Motor neuron (in vitro differentiated cells): ENCODE data around the gene CEBPZOS. TPM values are rescaled to one million over a fixed set of nuclear protein-coding genes. Genes with fewer than 3 reads are reported as not detected.
A peak's percentile ranks its signal among the peaks of the same experiment; 100 is the strongest.
"Not testable (repeated sequence)": the region's sequence is repeated elsewhere in the genome, so short reads cannot be mapped to it uniquely, and the experiment has no call there.

Experiments
- ATAC-seq, 8 experiments: fragments of 200-7000 bp; cut with Tn5 transposase; replicated peaks in 6 of 8; 2 replicates each; pipeline ENCODE4 v1.8.0; 2021; ENCODE audit warnings: mild to moderate bottlenecking in 8 of 8, moderate library complexity in 8 of 8
- H3K27ac ChIP-seq, 2 donors: fragments of 250-450 bp; sonication (Bioruptor Pico); 2 replicates each; pipeline ENCODE4 v1.9.0; 2021; ENCODE audit warnings: antibody characterized with exemption in 2 of 2, mild to moderate bottlenecking in 2 of 2, moderate library complexity in 1 of 2
- H3K4me1 ChIP-seq, 2 donors: fragments of 250-450 bp; sonication (Bioruptor Pico); replicated peaks in 1 of 2; 2 replicates each; pipeline ENCODE4 v1.6.1; 2021; ENCODE audit warnings: antibody characterized with exemption in 2 of 2, mild to moderate bottlenecking in 2 of 2, moderate library complexity in 1 of 2
- H3K4me3 ChIP-seq, 5 donors: fragments of 250-450 bp; sonication (Bioruptor Pico); 2 replicates each; pipeline ENCODE4 v1.9.0; 2021; ENCODE audit warnings: antibody characterized with exemption in 5 of 5, mild to moderate bottlenecking in 5 of 5, moderate library complexity in 4 of 5
- WGBS, 10 experiments: fragments of 450-650 bp; shearing (Covaris generic); methylation state at CpG; one replicate each; pipeline ENCODE4 v1.0.0; 2022; 5-methylcytosine and 5-hydroxymethylcytosine counted together
- in situ Hi-C, 9 experiments: fragments of 400-800 bp; cut with MboI; loops; one replicate each; pipeline ENCODE4 v1.15.0; 2021; ENCODE audit warnings: low sequenced_read_pairs in 9 of 9, low pct_unique_long_range_greater_than_20kb in 2 of 9; ENCODE audit not compliant: unreplicated experiment in 9 of 9
- total RNA-seq, 8 experiments: library from RNA; unstranded; fragments of 300-600 nt; gene quantifications; 2 replicates each; pipeline versions ENCODE4 v1.2.3 to v1.2.4, GENCODE V29; 2022

The CEBPZOS gene
- total RNA-seq, 8 experiments from 2014 or later: 33.5 to 44.3 (median 37.0) TPM

DNA sequence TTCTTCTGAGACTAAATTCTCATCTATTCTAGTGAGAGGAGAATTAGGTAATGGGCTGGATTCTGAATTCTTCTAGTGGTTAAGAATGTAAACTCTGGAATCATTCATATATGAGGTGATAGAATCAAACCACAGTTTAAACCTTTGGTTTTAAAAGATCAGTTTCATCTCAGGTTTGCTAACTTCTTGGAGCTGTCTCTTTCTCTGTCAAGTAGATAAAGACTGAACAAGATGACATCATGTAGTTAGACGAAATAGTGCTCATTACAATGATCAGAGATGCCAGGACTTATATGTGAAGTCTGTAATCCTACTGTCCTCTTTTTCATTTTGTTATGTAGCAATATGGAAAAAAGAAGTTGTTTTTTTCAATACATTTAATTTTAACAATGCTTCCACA lies 4.9 kb downstream of the CEBPZOS start:
- Histone ChIP-seq H3K4me1 (peaks cover 10 to 14% of the 10 kb centered on the region in 2 donors), H3K4me3 (no peak overlapping the region), H3K27ac (no peak overlapping the region)
- WGBS, 10 experiments: 13 to 100% (median 75%) methylated on average over 1 of the region's 1 CpG; no CpG with 5 or more reads in 4 of the 10 experiments
- in situ Hi-C loops: no loop called here
- ATAC-seq: no peak

DNA sequence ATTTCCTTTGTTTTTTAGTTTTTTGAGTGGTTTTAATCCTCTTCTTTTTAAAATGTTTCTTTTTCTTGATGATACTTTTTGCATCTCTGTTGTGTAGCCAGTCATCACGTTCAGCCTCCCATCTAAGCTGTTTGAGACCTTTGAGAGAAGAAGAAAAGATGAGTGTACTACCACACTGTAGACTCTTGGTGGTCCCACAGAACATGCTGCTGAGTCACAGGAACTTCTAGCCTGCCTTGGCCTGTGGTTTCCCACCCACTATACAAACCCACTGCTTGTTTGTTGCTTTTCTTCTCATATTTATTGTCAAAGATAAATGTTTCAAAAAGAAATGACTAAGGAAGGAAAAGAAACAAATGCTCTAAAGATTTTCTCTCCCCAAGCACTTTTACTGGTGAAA lies 5.5 kb downstream of the CEBPZOS start:
- in situ Hi-C loops: no loop called here
- 80 to 100% (median 100%) methylated on average over 1 of the region's 1 CpG; no CpG with 5 or more reads in 1 of the 10 experiments for WGBS, 10 experiments
- Histone ChIP-seq H3K4me1 (peaks cover 10 to 14% of the 10 kb centered on the region in 2 donors), H3K4me3 (no peak overlapping the region), H3K27ac (no peak overlapping the region)
- no peak for ATAC-seq

DNA sequence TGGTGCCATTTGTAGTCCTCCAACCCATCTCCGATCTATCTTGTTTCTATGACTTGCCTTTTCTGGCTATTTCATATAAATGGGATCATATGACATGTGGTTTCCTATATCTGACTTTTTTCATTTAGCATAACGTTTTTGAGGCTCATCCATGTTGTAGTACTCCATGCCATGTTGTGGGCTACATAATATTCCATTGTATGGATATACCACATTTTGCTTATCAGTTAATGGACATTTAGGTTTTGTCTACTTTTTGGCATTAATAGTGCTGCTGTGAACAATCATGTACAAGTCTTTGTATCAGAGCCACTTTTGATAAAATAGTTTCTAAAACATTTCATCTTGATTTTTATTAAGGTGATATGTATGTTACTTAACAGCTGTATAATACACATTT lies 7.4 kb downstream of the CEBPZOS start:
- H3K4me1 ChIP-seq: peaks cover 0 to 3% of the 10 kb centered on the region in 2 donors
- no peak for ATAC-seq
- no peak overlapping the region for H3K27ac ChIP-seq
- no peak overlapping the region for H3K4me3 ChIP-seq
- 86 to 100% (median 97%) methylated on average over 1 to 2 of the region's 2 CpGs for WGBS, 10 experiments
- in situ Hi-C loops: no loop called here

DNA sequence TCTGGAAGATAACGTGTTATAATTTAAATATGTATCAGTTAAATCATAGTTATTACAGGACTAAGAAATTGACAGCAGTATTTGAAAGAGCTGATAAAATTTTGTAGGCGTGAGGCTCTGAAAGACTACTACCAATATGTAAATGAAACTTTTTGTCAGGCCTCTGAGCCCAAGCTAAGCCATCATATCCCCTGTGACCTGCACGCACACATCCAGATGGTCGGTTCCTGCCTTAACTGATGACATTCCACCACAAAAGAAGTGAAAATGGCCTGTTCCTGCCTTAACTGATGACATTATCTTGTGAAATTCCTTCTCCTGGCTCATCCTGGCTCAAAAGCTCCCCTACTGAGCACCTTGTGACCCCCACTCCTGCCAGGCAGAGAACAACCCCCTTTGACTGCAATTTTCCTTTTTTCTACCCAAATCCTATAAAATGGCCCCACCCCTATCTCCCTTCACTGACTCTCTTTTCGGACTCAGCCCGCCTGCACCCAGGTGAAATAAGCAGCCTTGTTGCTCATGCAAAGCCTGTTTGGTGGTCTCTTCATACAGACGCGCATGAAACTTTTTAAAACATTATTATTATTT lies 8.9 kb downstream of the CEBPZOS start:
- H3K4me1 ChIP-seq, ATAC-seq, H3K27ac ChIP-seq, H3K4me3 ChIP-seq, in situ Hi-C loops: not testable (repeated sequence)
- WGBS, 10 experiments: 0 to 90% (median 81%) methylated on average over 1 to 7 of the region's 8 CpGs; no CpG with 5 or more reads in 1 of the 10 experiments

DNA sequence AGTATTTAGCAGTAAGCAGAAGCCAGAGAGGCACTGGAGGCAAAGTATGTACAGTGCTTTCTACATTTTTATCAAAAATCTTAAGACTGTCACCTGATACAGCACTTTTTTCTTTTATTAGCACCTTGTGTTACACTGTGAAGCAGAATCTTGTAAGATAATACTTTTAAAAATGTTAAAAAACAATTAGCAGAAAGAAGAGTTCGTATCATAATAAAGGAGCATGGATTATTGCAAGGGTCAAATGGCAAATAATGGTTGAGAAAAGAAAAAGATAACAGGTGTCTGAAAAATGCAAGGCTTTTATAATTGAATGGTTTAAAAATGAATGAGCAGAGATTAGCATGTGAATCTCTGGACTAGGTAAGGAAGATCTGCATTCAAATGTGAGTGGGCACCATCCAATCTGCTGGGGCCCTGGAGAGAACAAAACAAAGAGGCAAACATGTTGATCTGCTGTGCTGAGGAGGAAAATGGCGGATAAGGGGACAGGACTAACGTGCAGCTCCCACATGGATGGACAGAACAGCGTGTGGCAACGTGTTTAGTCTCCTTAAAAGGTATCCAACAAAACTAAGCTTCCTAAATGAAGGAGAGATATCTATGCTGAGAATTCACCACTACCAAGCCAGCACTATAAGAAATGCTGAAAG lies 9.5 kb downstream of the CEBPZOS start:
- no peaks in the 10 kb centered on the region for H3K4me1 ChIP-seq
- 60 to 100% (median 83%) methylated on average over 1 to 5 of the region's 5 CpGs; no CpG with 5 or more reads in 1 of the 10 experiments for WGBS, 10 experiments
- H3K27ac ChIP-seq: no peak overlapping the region
- no peak for ATAC-seq
- no peak overlapping the region for H3K4me3 ChIP-seq
- in situ Hi-C loops: no loop called here

DNA sequence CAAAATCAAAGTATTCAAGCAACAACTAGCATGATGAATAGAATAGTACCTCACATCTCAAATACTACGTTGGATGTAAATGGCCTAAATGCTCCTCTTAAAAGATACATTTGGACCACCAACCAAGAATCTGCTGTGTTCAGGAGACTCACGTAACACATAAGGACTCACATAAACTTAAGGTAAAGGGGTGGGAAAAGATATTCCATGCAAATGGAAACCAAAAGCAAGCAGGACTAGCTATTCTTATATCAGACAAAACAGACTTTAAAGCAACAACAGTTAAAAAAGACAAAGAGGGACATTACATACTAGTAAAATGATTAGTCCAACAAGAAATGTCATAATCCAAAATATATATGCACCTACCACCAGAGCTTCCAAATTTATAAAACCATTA lies 10.5 kb downstream of the CEBPZOS start:
- in situ Hi-C loops, H3K4me3 ChIP-seq, H3K27ac ChIP-seq, H3K4me1 ChIP-seq, ATAC-seq: not testable (repeated sequence)
- 90 to 100% (median 100%) methylated on average over 1 to 2 of the region's 2 CpGs; no CpG with 5 or more reads in 2 of the 10 experiments for WGBS, 10 experiments

DNA sequence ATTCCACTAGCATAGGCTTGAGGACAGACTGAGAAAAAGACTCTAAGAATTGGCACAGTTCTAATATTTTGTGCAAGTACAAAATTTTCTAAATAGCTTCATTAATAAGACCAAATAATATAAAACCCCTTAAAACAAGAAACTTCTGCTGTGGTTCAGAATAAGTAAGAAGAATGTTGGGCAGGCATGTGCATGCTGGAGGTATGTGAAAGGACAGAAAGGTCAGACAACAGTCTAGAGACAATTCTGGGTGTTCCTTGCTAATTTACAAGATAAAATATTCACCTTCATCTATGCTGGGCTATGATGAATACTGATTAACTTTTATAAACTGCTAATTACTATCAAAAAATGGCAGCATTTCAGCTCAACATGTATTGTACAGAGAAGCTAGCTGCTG lies 14.9 kb downstream of the CEBPZOS start:
- Histone ChIP-seq H3K4me1 (no peaks in the 10 kb centered on the region), H3K4me3 (no peak overlapping the region), H3K27ac (no peak overlapping the region)
- in situ Hi-C loops: no loop called here
- no peak for ATAC-seq

DNA sequence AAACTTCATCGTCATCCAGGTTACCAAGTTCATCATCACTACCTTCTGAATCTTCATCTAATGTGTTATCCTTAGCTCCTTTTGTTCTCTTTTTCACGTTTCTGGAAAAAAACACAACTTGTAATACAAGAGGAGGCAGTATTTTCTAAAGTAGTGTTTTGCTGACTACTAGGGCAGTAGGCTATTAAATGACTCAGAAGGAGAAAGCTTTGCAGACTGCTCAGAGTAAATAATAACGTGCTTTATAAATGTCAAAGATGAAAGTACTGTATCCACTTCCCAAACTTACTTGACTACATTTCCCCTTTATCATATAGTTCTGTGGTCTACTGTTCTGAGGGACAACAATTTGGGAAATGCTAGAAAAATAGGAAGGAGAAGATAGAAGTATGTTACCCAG lies 15.6 kb downstream of the CEBPZOS start:
- ATAC-seq: no peak
- in situ Hi-C loops: no loop called here
- 72 to 100% (median 93%) methylated on average over 2 to 3 of the region's 3 CpGs; no CpG with 5 or more reads in 1 of the 10 experiments for WGBS, 10 experiments
- Histone ChIP-seq H3K4me3 (no peak overlapping the region), H3K4me1 (no peaks in the 10 kb centered on the region), H3K27ac (no peak overlapping the region)

DNA sequence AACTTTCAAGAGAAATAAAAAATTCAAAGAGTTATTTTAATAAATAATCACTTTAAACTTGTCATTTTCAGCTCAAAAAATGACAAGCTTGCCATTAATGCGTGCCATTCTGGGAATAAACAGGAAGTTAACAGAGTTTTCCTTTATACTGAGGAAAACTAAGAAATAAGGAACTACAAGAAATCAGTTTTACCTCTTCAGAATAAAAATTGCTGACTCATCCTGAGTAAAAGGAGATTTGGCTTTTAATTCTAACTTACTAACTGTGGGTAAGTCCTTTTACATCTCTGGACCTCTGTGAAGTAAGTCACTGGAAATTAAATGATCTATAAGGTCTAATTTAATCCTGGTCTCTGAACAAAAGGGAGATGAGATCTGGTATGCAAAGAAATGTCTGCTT lies 19.0 kb downstream of the CEBPZOS start:
- H3K27ac ChIP-seq: no peak overlapping the region
- H3K4me1 ChIP-seq: no peaks in the 10 kb centered on the region
- WGBS, 10 experiments: 83 to 100% (median 100%) methylated on average over 1 of the region's 1 CpG; no CpG with 5 or more reads in 3 of the 10 experiments
- in situ Hi-C loops: no loop called here
- no peak overlapping the region for H3K4me3 ChIP-seq
- ATAC-seq: no peak

DNA sequence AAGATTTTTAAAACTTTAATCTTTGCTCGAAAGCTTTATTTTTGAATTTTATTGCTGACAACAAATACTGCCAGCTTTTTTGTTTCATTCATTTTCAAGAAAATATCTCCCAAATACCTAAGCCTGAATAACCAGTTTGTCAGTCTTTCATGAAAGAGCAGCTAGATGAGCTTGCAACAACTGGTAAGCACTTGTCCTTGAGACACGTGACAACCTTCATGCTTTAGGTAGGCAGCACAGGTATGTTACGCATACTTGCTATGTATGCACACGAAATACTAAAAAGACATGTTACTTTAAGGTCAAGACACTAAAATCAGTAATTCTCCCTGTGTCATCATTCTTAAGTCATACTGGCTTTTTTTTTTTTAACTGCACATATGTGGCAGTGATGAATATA lies 22.8 kb downstream of the CEBPZOS start:
- in situ Hi-C loops: no loop called here
- no peak for ATAC-seq
- 78 to 100% (median 91%) methylated on average over 1 to 4 of the region's 4 CpGs; no CpG with 5 or more reads in 1 of the 10 experiments for WGBS, 10 experiments
- H3K4me3 ChIP-seq: no peak overlapping the region
- H3K27ac ChIP-seq: no peak overlapping the region
- H3K4me1 ChIP-seq: no peaks in the 10 kb centered on the region

DNA sequence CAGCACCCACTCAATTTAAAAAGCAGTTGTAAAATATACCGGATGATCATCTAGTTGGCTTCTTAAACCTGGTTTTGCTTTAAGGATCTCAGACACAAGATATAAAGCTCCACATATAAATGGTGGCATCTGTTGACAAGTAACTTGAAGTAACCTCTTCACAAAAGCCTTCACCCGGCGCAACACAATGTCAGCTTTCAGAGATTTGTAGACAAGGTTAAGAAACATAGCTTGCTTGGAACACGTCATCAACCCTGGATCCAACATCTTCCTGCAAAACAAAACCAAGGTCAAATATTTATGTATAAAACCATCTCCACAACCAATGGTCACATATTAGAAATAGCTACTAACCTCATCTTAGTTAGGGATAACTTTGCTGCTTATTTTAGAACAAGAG lies 26.8 kb downstream of the CEBPZOS start:
- peaks cover 12 to 15% of the 10 kb centered on the region in 2 donors for H3K4me1 ChIP-seq
- no peak overlapping the region for H3K4me3 ChIP-seq
- 80 to 100% (median 100%) methylated on average over 1 to 4 of the region's 4 CpGs for WGBS, 10 experiments
- no peak overlapping the region for H3K27ac ChIP-seq
- no peak for ATAC-seq
- in situ Hi-C loops: no loop called here

DNA sequence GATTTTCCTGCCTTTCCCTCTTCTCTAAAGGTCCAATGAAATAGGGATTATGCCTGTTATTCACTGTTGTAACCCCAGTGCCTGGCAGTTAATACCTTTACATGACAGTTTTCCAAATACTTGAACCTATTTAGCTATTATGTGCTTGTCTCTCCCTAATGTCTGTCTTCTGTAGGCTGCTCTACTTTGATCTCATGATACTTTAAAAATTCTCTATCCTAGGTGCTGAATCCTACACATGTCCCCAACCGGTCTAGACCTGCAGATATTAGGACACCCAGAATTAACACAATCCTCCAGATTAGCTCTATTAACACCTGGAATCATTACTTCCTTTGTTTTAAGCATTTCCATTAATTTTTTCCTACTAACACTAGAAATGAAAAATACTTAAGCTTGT lies 27.8 kb downstream of the CEBPZOS start:
- Histone ChIP-seq H3K4me1 (peaks cover 12 to 15% of the 10 kb centered on the region in 2 donors), H3K27ac (no peak overlapping the region), H3K4me3 (no peak overlapping the region)
- in situ Hi-C loops: no loop called here
- no peak for ATAC-seq
- 60 to 100% (median 100%) methylated on average over 1 of the region's 1 CpG for WGBS, 10 experiments

DNA sequence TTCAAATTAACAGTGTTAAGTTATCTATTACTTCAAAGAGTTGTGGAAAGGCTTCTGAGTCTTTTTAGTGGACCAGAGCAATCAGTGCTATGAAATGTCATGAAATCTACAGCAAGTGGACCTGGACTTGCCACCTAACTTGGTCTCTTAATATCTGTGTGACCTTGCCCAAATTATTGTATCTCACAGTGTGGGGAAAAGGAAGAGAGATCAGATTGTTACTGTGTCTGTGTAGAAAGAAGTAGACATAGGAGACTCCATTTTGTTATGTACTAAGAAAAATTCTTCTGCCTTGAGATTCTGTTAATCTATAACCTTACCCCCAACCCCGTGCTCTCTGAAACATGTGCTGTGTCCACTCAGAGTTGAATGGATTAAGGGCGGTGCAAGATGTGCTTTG lies 28.8 kb downstream of the CEBPZOS start:
- H3K27ac ChIP-seq, ATAC-seq, in situ Hi-C loops: not testable (repeated sequence)
- no CpG with 5 or more reads among the region's 2 CpGs for WGBS, 10 experiments
- peak overlapping the region in 2 of 5 donors; percentile 3 to 4 for H3K4me3 ChIP-seq
- peaks cover 15 to 21% of the 10 kb centered on the region in 2 donors for H3K4me1 ChIP-seq

DNA sequence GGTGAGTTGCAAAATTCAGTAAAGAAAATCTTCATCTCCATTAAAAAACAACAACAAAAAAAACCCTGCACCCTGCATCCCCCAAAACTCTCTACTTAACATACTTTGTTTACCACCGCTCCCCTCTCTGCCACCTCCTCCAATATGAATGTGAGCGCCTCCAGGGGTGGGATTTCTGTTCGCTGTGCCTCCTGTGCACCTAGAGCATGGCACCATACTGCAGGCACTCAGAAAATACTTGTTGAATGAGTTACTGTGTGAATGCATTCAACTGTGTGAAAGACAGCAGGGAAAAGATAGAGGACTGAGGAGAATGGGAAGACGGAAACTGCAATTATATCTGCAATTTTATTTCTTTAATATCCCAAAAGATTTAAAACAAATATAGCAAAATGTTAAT lies 30.6 kb downstream of the CEBPZOS start:
- 60 to 100% (median 89%) methylated on average over 1 to 3 of the region's 4 CpGs; no CpG with 5 or more reads in 1 of the 10 experiments for WGBS, 10 experiments
- in situ Hi-C loops: no loop called here
- ATAC-seq: no peak
- Histone ChIP-seq H3K4me3 (no peak overlapping the region), H3K4me1 (peaks cover 15 to 24% of the 10 kb centered on the region in 2 donors), H3K27ac (no peak overlapping the region)
